ENCODE data around the gene SLC18B1. TPM values are rescaled to one million over a fixed set of nuclear protein-coding genes. Genes with fewer than 3 reads are reported as not detected.

The SLC18B1 gene
- 3.3 TPM for total RNA-seq
- long read RNA-seq, transcript SLC18B1-201 (14 exons, 2,368 nt): major isoform, 5 of 9 reads
- long read RNA-seq, partial matches to known transcripts: 0 of 9 reads
- long read RNA-seq, other reads (novel, unspliced or antisense): 4 of 9 reads

- ATAC-seq: peak; percentile 86
Measured at GRCh38 chr6:132797951-132798868, at the start of gene SLC18B1. Gene SLC18B1, minus strand, starts transcription at chr6:132798637. Its CDS starts 181 bp downstream, at chr6:132798456.

GRCh38 chr6:132843316-132844035, 45.0 kb upstream of the SLC18B1 start:
- no peak for DNase-seq
- intact Hi-C loops (cut with micrococcal nuclease): no loop called here
- ATAC-seq: no peak

More at GRCh38 chr6:132797951-132798868, at the start of gene SLC18B1:
- DNase-seq: peak; percentile 77
- intact Hi-C loops (cut with micrococcal nuclease): no loop called here

DNA sequence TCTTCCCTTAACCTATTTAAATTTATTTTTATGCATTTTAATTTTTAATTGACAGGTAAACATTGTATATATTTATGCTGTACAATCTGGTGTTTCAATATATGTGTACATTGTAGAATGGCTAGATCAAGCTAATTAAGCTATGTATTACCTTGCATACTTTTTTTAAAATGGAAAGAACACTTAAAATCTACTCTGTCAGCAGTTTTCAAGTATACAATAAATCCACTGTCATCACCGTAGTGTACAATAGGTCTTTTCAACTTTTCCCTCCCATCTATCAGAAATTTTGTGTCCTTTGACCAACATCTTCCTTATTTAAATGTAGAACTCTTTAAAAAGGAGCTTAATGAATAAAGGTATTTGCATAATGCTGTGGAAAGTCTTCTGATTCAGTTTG, 43.5 kb upstream of the SLC18B1 start:
- DNase-seq: no peak
- intact Hi-C loops (cut with micrococcal nuclease): no loop called here
- ATAC-seq: no peak

- no peak for ATAC-seq
- DNase-seq: no peak
- intact Hi-C loops (cut with micrococcal nuclease): loop anchor here (10.0 kb wide), 1 partner anchor 722 kb away; no protein-coding TSS in a partner anchor
Measured at GRCh38 chr6:132832891-132833290, 34.5 kb upstream of the SLC18B1 start.

GRCh38 chr6:132830334-132830751, 31.9 kb upstream of the SLC18B1 start:
- ATAC-seq: peak; percentile 38
- intact Hi-C loops (cut with micrococcal nuclease): loop anchor here (10.0 kb wide), 1 partner anchor 724 kb away; no protein-coding TSS in a partner anchor
- DNase-seq: no peak

GRCh38 chr6:132820629-132821381, 22.4 kb upstream of the SLC18B1 start:
- peak; percentile 26 for ATAC-seq
- intact Hi-C loops (cut with micrococcal nuclease): no loop called here

GRCh38 chr6:132819405-132820161, 21.1 kb upstream of the SLC18B1 start:
- no peak for DNase-seq
- no peak for ATAC-seq
- intact Hi-C loops (cut with micrococcal nuclease): no loop called here

More at GRCh38 chr6:132820629-132821381, 22.4 kb upstream of the SLC18B1 start:
- DNase-seq: no peak

GRCh38 chr6:132818404-132819359, 20.2 kb upstream of the SLC18B1 start:
- no peak for ATAC-seq
- DNase-seq: no peak
- intact Hi-C loops (cut with micrococcal nuclease): no loop called here

DNA sequence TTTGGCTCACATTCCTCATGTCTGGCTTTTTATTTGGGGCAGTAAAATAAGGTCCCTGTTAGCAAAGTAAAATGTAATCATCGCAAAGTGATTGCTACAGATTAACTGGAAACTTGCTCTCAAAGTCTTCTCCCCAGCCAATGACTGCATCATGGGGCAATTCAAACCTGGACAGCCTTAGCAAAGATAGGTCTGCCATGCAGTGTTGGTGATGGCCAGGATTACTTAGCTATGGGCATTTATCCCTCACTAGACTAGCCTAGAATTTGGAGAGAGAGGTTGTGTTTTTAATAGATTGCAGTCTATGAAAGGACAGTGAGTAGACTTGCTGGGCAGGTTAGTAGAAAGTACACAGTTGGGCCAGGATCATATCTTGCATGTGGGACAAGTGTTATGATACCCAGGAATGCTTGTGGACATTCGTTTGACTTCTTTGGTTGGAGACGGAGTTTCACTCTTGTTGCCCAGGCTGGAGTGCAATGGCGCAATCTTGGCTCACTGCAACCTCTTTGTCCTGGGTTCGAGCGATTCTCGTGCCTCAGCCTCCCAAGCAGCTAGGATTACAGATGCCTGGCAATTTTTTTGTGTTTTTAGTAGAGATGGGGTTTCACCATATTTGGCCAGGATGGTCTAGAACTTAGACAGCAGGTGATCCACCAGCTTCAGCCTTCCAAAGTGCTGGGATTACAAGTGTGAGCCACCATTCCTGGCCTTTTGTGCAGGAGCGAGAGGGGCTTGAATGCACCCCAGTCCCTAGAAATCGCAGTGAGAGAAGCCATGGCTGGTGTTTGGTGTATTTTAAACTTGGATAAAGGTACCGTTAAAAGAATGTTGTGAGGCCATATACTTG, 19.3 kb upstream of the SLC18B1 start:
- DNase-seq (no peak), ATAC-seq (no peak)
- intact Hi-C loops (cut with micrococcal nuclease): no loop called here

DNA sequence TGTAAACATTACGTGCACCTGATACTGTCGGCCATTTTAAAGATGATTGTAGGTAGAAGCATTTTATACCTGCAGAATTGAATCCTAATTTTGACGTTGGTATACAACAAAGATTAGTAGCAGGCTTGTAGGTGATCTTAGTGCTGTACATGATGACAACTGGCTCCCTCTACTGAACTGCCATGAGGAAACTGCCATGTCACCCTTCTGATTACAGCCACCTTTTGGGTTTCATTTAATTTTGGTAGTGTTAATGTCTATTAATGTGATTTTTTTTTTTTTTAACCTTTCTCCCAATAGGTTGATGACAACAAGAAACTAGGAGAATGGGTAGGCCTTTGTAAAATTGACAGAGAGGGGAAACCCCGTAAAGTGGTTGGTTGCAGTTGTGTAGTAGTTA, 18.2 kb upstream of the SLC18B1 start:
- intact Hi-C loops (cut with micrococcal nuclease): no loop called here
- DNase-seq: no peak
- ATAC-seq: no peak

DNA sequence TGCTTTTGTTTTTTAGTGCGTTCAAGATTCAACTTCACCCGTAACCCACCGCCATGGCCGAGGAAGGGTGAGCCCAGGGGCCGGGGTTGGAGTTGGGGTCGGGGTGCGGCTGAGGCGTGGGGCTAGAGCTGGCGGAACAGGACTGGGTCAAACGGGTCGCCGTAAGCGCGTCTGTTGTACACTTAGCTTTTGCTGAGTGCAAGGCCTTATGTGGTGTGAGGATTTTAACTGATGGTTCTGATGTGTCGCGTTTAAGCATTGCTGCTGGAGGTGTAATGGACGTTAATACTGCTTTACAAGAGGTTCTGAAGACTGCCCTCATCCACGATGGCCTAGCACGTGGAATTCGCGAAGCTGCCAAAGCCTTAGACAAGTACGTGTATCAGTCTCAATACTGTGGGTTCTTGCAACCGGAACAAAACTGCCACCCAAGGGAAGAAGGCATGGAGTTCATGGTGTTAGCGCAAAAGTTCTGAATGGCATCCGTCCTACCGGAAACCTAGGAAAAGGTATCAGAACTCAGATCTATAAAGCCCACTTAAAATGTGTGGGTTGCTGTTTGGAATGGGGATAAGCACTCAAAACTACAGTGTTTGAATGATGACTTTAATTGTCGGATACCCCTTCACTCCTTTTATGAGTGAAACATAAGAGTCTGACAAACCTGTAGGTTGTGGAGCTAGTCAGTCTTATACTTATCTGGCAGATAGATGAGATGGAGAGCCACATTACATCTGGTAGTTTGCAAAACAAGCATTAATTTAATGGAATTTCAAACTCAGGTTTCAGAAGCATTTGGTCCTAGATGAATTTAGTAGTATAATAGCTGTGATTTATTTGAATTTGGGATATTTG, 16.5 kb upstream of the SLC18B1 start:
- no peak for DNase-seq
- ATAC-seq: peak; percentile 2
- intact Hi-C loops (cut with micrococcal nuclease): no loop called here

DNA sequence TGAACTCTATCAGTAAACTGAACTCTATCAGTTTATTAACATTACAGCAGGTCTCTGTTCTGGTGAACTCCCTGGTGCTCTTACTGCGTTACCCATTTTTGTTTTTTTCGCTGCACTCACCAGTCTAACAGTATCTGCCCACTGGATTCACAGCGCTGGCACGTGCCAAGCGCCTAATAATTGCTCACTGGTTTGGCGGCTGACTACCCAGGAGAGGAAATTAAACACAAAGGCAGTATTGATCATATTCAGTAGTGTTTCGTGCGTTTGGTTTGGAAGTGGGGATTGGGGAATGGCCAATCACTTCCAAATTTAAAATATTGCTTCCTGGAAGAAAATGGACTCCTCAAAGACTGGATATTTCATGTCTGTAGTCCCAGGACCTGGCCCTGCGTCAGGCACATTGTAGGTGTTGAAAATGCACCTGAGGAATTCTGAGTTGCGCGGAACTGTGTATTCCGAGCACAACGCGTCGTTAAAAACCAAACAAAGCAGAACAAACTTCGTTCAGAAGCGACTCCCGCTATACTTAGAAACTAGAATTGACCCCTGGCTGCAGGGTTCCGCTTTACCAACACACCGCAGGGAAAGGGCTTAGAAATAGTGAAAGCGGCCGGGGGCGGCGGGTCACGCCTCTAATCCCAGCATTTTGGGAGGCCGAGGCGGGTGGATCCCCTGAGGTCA, 14.9 kb upstream of the SLC18B1 start:
- ATAC-seq: peak; percentile 27
- intact Hi-C loops (cut with micrococcal nuclease): no loop called here
- DNase-seq: peak; percentile 52

DNA sequence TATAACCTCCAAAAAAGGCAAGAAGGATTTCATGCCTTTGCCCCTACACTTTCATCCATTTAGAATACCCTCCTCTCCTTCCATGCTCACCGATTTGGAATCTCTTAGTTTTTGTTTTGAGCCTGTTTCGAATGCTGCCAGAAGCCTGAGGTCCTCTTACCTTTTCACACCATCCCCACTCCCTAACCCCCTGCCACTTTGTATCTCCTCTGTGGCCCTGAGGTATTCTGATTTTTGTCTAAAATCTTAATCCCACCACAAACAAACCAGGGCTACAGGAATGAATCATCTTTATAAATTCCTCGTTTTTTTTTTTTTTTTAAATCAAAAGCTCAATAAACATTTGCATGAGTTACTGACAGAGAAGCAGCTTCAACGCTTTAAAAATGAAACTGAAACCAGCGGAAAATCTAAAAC, 14.3 kb upstream of the SLC18B1 start:
- no peak for DNase-seq
- intact Hi-C loops (cut with micrococcal nuclease): no loop called here
- no peak for ATAC-seq

- no peak for ATAC-seq
- intact Hi-C loops (cut with micrococcal nuclease): no loop called here
- no peak for DNase-seq
Measured at GRCh38 chr6:132812255-132812732, 13.9 kb upstream of the SLC18B1 start.

GRCh38 chr6:132811276-132811675, 12.8 kb upstream of the SLC18B1 start:
- intact Hi-C loops (cut with micrococcal nuclease): no loop called here
- ATAC-seq: no peak

More at GRCh38 chr6:132811276-132811675, 12.8 kb upstream of the SLC18B1 start:
- no peak for DNase-seq
